CMK (cell line): ENCODE results near the gene TBX5.

ENCODE experiments used
- DNase-seq: peaks from one replicate; pipeline ENCODE4 v3.0.0-alpha.2; 2010; ENCODE audit warnings: low read depth

Gene TBX5

DNA sequence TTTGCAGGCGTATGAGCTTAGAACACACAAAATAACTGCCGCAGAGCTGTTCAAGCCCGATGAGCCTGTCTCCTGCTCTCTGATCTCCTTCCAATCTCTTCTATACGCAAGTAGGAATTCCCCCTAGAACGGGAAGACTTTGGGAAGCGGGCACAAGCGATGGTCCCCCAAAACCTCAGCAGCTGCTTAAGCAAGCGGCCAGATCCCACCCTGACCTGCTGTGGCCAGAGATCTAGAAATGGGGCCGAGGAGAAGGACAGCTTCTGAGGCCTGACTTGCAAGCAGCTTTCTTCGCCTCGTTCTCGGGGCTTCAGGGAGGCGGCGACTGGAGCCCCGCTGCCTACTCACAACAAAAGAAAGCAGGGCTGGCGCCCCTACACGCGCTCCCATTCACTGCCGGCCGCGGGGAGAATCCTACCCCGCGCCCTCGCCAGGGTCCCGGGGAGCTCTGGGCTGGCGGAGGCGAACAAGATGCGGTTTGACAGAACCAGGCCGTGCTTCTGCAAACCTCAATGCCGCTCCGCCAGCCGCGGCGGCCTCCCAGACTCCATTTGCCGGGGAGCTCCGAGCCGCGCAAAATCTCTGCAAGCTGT lies 922 bp downstream of the TBX5 start:
- DNase-seq = no peak

DNA sequence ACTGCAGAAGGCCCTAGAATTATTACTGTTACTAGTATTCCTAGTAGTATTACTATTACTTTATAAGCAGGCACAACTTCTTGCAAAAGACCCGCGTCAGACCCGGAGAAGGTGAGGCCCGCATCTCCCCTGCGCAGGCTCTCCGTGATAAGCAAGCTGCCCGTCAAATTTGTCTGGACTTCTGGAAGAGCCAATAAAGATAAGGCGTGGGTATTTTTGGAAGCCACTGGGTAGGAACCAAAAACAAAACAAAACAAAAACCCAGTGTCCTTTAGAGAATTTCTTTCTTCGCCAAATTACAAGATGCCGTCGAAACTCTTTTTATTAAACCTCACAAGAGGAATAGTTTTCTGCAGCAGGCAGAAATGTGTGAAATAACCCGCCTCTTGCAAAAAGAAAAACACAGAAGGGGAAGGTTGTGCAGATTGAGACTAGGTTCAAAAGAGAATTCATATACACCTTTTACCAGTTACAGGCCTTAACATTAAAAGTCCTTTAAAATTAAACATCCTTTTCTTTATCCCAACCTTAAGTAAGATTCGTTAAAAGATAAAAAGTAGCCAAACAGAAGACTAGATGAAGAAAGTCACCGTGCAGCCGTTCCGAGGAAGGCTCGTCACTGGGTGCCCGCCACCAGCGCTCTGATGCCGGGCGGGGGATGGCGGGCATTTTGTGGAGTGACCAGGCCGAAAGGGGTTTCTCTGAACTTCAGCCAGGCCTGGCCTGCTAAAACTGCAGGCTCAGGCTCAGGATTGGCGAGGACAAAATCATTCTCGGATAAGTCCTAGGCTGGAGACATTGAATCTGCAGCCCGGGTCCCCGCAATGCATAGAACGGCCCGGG lies 1.6 kb downstream of the TBX5 start:
- no peak for DNase-seq

DNA sequence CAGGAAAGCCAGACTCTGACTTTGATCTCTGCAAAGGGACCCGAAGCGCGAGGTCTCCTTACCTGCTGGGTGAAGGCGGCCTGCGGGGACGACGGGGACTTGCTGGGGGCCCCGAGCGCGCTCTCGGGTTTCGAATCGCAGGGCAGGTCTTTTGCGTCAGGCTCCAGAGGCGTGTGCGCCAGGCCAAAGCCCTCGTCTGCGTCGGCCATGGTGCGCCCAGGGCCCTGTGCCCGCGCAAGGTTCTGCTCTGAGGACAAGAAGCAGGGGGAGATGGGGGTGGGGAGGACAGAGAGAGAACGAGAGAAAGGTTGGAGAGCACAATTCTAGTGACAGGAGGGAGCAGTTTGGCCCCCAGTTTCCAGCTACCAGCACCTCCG lies 2.3 kb downstream of the TBX5 start:
- no peak for DNase-seq

DNA sequence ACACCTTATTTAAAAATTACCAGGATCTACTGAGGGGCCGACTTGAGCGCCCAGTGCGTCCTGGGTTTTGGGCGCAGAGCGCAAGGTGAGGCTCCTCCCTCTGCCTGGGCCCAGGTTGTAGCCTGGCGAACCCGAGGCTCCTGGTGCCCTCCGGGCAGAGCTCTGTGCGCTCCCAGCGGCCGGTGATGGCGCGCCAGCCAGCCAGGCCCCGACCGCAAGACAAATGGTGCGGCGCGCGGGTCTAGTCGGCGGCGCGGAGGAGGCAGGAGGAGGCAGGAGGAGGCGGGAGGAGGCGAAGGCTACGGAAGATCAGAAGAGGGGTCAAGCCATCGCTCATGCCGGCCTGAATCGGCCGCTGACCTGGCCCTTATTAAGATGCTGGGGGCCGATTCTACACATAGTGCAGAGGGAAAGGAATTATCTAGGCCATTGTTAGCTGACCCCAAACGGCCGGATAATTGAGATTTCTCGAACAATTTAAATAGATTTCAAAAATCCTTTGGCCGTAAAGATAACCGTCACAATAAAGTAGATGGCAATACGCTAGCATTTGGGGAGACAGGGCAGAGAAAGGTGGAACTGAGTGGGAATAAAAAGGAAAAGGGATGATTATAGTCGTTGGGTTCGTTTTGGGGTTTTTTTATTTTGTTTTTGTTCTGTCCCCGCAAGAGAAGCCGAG lies 2.8 kb downstream of the TBX5 start:
- DNase-seq = no peak

DNA sequence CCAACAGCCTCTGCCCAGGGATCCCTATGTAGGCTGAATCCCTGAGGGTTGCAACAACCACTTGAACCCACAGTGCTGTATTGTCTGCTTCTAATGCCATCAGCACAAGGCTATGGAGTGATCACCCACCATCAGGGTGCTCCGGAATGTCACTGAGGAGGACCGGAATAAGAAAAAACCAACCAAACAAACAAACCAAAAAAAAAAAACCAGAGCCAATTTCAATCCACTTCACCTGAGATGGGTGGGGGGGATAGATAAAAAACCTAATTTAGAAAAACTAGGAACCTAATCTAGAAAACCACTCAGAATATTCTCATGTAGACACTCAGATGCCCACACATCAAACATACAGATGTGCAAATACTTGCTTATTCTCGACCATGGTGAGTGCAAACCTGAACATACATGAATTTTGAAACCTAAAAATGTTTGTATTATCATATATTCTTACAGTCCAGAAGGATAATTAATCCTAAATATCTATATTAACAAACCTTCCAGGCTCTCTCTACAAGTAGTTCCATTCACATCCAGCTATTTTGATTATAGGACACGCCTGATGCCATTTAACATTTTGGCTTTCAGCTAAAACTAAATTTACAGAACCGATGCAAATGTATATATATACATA lies 3.7 kb downstream of the TBX5 start:
- DNase-seq = no peak

DNA sequence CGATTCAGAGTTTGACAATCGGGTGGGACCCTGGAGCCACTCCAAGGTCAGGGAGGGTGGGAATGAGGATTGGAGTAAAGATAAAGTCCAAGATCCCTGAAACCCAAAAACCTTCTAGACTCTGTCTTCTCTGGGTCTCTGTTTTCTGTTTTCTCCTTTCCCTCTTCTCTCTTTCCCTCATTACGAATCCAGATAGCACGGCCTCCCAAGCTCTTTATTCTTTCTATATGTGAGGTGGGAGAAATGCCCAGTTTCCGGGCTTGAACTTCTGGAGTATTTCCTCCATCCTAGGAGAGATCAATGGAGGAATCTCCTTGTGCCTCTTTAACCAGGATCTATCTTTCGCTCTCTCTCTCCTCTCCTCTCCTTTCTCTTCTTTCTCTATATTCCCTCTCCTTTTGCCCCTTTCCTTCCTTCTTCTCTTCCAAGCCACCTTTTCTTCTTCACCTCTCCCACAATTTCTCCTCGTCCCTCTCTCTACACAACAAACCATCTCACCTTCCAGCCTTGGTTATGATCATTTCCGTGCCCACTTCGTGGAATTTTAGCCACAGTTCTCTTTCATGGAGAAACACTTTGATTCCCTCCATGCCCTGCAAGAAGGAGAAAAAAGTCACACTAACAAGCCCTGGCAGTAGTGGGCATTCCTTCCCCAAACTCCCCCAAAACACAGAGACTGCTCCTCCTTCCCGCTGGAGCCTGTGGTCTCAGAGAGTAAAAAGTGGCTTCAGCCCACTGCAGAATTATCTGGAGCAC lies 4.4 kb downstream of the TBX5 start:
- DNase-seq = no peak

DNA sequence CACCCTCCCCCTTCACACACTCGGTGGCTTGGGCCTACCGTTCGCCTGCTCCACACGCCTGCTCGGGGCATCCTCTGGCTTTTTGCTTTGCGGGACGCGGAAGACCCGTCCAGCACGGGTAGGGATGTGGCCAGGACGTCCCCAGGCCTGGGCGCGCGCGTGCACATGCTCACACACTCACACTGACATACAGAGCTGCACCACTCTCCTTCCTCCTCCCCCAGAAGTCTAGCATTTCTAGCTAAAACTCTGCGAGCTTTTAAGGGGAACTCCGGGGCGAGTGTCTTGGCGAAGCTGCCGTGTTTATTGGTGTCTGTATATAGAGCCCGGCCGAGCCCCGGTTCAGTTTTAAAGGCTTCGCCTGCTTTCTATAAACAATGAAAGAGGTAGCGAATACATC lies 5.0 kb downstream of the TBX5 start:
- no peak for DNase-seq

DNA sequence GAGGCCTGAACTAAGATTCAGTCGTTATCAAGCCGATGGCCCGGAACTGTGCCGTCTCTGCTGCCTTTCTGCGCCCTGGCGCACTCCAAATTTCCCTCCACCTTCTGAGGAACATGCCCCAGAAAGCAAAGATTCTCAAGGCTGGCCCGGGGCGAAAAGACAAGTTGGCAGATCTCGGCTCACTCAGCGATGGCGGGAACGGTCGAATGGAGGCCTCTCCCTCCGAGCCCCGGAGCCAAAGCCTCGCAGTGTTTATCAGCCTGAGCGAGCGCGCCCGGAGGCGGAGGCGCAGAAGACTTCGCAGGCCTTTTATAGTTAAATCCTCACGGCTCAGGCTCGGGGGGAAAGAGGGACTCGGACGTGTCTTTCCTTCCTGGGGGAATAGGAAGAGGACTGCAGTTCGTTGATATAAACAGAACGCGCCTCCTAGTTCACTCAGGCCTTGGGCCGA lies 5.6 kb downstream of the TBX5 start:
- no peak for DNase-seq

DNA sequence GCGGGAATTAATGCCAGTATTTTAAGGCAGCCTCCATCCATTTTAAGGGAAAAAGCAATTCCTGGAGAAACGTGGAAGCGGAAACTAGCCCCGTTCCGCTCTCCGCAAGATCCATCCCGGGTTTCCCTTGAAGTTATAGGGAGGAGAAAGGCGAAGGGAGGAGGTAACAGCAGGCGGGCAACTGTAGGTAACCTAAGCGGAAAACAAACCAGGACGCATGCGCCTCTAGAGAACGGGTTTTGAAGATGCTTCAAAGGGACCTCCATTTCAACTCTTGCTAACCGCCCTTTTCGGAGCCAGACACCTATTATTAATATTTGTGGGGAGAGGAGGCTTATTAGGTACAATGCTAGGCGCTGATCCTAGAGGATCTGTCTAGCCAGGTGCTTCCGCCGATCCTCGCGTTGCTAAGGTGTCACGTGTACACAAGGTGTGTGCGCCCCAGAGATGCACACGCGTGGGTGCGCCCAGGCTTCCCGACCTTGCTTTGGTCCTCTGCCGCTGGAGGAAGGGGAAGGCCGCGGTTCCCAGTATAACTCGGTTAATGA lies 6.2 kb downstream of the TBX5 start:
- no peak for DNase-seq

DNA sequence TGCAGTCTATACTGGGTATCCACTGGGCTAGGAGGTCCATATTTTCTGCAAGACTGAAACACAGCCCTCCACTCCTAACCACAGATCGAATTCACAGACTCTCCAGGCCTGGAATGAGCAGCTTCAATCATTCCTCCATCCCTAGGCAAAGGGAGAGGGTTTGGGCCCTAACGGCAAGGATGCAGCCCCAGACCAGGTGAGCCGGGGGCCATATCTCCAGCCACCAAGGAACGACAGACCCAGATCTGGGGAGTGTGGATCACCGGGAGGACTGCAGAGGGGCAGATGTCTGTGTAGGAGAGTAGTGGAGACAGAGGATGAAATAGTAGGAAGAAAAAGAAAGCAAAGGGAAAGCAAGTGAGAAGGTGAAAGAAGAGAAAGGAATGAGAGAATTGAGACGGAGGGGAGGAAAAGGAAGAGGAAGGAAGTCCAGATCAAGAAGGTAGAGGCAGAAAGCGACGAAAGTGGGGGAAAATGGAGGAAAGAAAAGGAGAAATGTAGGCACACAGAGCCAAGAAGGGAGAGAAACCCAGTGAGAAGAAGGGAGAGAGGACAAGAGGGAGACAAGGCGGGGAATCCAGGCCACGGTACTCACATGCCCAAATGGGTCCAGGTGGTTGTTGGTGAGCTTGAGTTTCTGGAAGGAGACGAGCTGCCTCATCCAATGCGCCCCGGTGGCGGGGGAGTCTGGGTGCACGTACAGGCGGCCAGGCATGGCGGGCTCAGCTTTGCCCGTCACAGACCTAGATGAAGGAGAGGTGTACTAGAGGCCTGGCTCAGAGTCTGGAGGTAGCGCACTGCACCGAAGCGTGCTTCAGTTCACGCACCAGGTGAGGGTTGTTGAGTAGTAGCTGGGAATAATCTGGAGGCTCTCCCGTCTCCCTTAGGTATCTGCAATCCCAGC lies 7.7 kb downstream of the TBX5 start:
- DNase-seq = no peak

DNA sequence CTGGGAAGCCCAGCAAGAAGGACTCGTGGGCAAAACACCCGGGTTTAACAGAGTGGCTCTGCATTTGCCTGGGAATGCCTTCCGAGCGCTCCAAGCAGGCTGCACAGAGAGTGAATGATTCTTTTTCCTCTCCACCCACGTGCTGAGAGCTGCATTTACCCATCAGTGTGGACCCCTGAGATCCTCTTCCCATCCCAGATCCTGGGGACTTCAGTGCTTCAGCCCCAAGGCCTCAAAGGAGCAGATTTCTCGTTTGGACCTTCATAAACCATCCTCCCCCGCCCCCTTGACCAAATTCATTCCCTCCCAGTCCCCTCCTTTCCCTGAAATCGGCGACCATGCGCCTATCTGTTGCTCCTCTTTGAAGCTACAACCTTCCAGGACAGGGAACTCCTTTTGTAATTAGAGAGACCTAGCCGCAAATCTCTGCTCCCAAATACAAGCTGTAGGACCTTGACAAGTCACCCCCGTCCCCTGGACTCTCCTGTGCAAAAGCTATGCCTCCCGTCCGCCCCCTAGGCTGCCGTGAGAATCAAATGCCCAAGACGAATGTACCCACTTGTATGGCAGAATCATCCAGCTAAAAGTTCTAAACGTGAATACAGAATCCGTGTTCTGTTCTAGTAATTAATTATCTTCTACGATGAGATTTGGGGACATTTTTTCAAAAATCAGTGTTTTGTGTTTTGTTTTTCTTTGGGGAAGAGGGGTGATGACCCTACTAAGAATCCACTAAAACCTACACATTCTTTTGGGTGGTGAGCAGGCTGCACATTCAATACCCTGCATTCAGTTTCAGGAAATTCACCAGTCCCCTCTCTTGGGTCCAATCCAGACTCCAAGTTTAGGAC lies 8.8 kb downstream of the TBX5 start:
- DNase-seq = no peak

DNA sequence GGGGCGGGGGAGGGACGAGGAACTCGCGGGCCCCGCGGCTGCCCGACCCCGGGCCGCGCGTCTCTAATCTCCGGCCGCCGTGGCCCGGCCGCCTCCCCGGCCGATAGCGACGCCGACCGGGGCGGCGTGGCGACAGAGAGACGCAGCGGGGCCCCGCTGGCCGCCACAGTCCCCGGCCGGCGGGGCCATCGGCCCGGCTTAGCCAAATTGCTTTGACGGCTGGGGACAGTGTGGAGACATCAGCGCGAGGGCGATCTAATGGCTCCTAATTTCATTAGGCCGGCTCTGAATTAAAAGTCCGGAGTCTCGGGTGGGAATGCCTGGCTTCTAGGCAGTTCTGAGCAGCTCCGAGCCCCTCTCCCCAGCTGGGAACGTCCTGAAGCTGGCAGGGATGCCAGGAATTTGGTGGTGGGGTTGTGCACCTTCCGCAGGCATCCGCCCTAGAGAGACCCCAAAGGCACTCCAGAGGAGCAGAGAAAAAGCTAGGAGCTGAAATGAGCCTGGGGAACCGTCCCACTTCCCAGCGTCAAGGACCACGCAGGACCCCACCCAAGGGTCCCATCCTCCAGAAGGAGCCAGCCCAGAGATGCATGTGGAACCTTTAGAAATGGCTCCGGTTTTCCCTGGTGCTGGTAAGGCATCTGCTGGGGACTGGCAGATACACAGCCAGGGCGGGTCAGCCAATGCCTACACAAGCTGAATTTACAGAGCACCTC lies 9.6 kb downstream of the TBX5 start:
- DNase-seq = no peak

DNA sequence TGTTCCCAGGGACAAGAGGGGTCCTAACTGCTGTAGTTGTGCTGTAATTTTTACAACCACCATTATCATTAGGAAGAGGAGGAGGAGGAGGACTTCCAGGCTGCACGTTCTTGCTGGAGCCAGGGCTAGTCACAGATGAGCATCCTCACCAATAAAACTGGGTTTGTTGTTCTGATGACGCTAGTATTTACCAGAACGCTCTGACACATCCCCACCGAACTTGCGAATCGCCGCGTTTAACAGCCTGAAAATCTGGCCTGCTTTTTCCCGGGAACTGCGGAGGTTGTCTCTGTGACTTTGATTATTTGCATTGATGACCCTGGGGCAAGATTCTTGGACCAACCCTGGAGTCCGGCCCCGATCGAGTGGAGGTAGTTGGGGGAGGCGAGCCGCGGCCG lies 10.2 kb downstream of the TBX5 start:
- no peak for DNase-seq

DNA sequence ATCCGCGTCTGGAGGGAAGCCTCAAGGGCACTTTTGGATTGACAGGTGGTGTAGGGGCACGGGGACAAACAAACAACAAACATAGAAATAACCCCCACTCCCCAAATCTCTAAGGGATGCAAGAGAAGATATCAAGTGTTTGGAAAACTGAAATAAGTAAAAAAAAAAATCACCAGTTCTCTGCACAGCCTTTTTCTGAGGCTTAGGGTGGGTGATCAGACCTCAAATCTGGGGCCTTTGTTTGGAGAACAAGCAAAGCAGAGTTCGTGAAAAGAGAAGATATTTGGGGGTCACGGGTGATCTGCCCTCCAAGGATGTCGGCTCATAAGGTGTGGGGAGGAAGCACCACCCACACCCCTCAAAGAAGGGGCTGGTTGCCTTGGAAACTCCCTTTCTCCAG lies 10.7 kb downstream of the TBX5 start:
- no peak for DNase-seq

DNA sequence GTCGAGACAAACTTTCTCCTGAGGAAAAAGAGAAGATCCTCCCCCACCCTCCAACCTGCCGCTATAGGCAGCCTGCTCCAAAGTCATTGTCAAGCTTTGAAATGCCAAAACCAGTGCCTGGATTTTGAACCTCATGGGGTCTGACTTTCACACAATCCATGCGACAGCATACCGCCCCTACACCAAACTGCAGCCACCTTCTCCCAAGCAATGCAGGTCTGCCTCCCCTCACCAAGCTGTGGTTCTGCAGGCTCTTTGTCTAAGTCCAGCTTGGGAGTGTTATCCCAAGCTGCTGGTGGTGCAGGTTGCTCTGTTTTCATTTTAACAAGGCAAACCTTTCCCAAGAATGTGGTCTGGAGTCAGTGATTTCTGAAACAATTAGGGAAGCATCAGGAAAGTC lies 12.4 kb downstream of the TBX5 start:
- DNase-seq = no peak

DNA sequence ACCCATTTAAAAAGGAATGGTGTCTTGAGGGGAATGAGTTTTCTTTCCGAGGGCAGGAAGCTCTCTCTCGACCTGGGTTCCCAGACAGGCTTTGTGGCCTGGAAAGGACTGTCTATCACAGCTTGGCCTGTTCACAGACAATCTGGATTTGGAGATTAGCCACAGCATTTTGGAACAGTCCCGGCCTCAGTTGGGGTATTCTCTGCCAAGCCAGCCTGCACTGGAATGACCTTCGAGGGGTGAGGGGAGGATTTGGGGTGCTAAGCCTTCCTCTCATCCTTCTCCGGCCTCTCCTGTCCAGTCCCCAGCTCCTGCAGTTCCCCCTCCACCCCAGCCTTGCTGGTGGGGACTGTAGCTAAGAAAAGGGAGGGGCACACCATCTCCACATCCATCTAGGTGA lies 13.0 kb downstream of the TBX5 start:
- DNase-seq = no peak

DNA sequence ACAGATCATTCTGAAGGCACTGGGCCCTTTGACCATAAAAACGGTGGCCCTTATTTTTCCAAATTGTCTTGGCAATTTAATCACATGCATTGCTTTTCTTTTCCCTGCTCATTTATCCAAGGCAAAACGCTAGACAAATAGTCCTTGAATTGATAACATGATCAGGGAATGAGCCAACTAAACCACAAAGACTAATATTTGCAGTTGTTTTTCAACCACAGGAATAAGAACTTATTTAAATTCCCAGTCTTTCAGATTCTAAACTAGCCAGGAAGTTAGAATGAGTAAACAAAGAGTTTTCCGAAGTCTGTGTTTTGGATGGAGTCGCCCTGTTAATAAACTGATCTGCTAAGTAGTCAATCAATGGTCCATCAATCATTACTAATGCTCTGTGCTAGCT lies 14.9 kb downstream of the TBX5 start:
- no peak for DNase-seq

DNA sequence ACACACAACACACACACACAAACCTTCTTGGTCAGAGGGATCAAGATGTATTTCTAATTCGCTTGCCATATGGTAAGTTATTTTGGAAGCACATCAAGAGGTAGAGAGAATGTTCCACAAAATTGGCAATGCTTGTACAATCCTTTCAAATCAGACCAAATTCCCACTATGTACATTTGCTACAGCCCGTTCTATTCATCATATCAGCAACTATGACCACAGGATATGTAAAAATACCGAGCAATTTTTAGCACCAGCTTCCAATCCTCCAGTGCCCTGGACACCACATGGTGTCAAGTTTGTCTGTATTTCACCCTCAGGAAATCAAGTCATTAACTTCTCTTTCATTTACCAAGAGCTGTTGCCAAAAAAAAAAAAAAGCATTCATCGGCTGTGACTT lies 21.2 kb downstream of the TBX5 start:
- no peak for DNase-seq

DNA sequence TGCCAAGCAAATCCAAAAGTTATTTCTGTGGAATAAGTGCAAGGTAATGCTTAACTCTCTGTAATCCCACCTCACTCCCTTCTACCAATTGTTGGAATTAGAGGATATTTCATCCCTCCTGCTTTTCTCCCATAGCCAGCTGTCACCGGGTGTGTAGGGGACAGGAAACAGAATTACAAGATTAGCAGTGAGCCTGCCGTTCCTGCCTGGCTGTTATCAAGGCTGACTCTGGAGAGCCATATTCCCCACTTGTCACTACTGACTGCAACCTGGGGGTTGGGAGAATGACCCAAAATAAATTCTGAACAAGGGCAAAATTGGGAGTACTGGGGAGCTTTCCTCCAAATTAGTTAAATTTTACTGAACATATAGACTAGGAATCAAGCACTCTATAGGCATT lies 24.8 kb downstream of the TBX5 start:
- DNase-seq = no peak
